ENCODE data around the gene PRIMA1. TPM values are rescaled to one million over a fixed set of nuclear protein-coding genes. Genes with fewer than 3 reads are reported as not detected.

Gene PRIMA1
- total RNA-seq, 1 experiment from 2014 or later = 2.3 TPM

GRCh38 chr14:93778856-93779629 is 9.2 kb downstream of the PRIMA1 start:
- H2AK5ac ChIP-seq (ENCODE audit: insufficient read length, low read length) = no peak overlapping the region
- no peak overlapping the region for H3K23ac ChIP-seq (ENCODE audit: insufficient read length, low read depth, low read length)
- H3K4ac ChIP-seq (ENCODE audit: low read depth, low read length) = no peak overlapping the region
- no peaks in the 10 kb centered on the region for H3K27me3 ChIP-seq (ENCODE audit: insufficient read depth, low read length)
- no peaks in the 10 kb centered on the region for H3K9me3 Mint-ChIP-seq
- H3K9me3 ChIP-seq (ENCODE audit: control insufficient read depth, low read depth, low read length) = no peaks in the 10 kb centered on the region
- peaks cover 2% of the 10 kb centered on the region; the same call in 1 of the 2 replicates for H3K4me1 ChIP-seq (ENCODE audit: insufficient read depth, low read length)
- no peaks in the 10 kb centered on the region for H3K79me2 ChIP-seq (ENCODE audit: insufficient read depth, low read length)
- H4K91ac ChIP-seq (ENCODE audit: insufficient read length, low read depth, low read length) = no peak overlapping the region
- H3K14ac ChIP-seq (ENCODE audit: insufficient read depth, low read length) = peak overlapping the region; percentile 49; the same call in 1 of the 2 replicates
- peaks cover 0 to 3% (median 0%) of the 10 kb centered on the region in 3 experiments; a peak in 1 of 7 replicates for H3K36me3 Mint-ChIP-seq (ENCODE audit: insufficient read depth in 1 of 3, low read depth in 3 of 3)
- no peaks in the 10 kb centered on the region for H3K79me1 ChIP-seq (ENCODE audit: insufficient read depth, low read depth, low read length, poor library complexity, severe bottlenecking)
- H2BK5ac ChIP-seq (ENCODE audit: insufficient read length, low read length) = no peak overlapping the region
- H3K4me3 Mint-ChIP-seq = no peak overlapping the region
- H3K27ac ChIP-seq (ENCODE audit: insufficient read length, low read depth, low read length) = no peak overlapping the region
- no peak overlapping the region for H3K18ac ChIP-seq (ENCODE audit: insufficient read length, low read depth, low read length)
- no peak overlapping the region for H4K5ac ChIP-seq (ENCODE audit: insufficient read length, low read depth, low read length)
- H2BK15ac ChIP-seq (ENCODE audit: low read depth, low read length) = no peak overlapping the region
- H3K27me3 Mint-ChIP-seq (ENCODE audit: low read depth) = no peaks in the 10 kb centered on the region
- H3T11ph ChIP-seq (ENCODE audit: low read length) = no peak overlapping the region
- H3K27ac Mint-ChIP-seq = no peak overlapping the region; a peak in 1 of 7 replicates
- H3K23me2 ChIP-seq (ENCODE audit: insufficient read length, low read depth, low read length, poor library complexity, severe bottlenecking) = no peaks in the 10 kb centered on the region
- H2BK12ac ChIP-seq (ENCODE audit: insufficient read length, low read depth, low read length) = no peak overlapping the region
- peaks cover 6 to 22% of the 10 kb centered on the region in 2 experiments for H3K4me1 Mint-ChIP-seq
- no peak overlapping the region for H2BK20ac ChIP-seq (ENCODE audit: low read depth, low read length, poor library complexity, severe bottlenecking)
- no peaks in the 10 kb centered on the region for H4K20me1 ChIP-seq (ENCODE audit: control insufficient read depth, insufficient read depth, insufficient read length)
- no peak overlapping the region for H2BK120ac ChIP-seq (ENCODE audit: low read depth, low read length, poor library complexity, severe bottlenecking)
- H3K56ac ChIP-seq (ENCODE audit: insufficient read length, low read depth, low read length) = no peak overlapping the region
- H3K4me2 ChIP-seq (ENCODE audit: insufficient read depth, insufficient read length, low read length) = no peak overlapping the region
- no peak for TF ChIP-seq CTCF (conservative IDR thresholded peaks at IDR 0.05)
- WGBS (ENCODE audit: extremely low coverage, insufficient read length, low lambda C conversion rate) = no CpG with 5 or more reads among the region's 20 CpGs
- H4K8ac ChIP-seq (replicated peaks; ENCODE audit: insufficient read length, low read depth, low read length) = no peak overlapping the region
- H3K9ac ChIP-seq (ENCODE audit: extremely low read depth, insufficient read length, low read length) = no peak overlapping the region
- no peak for DNase-seq
- no peak overlapping the region for H2AFZ ChIP-seq (ENCODE audit: low read length)

Measured in H9 (cell line).